Adipocyte (in vitro differentiated cells): ENCODE measurements around the gene SLC22A23.
A peak's percentile ranks its signal among the peaks of the same experiment; 100 is the strongest.

ENCODE experiments used
- DNase-seq: peaks from one replicate; pipeline ENCODE4 v3.0.0-alpha.2; 2015; ENCODE audit warnings: low read depth
- H3K27me3 ChIP-seq: replicated peaks from 2 replicates; pipeline ENCODE4 v1.7.0; 2013; ENCODE audit warnings: mild to moderate bottlenecking, low read length, moderate library complexity; ENCODE audit not compliant: control insufficient read depth, insufficient read depth
- H3K36me3 ChIP-seq: 2 replicates; pipeline ENCODE4 v1.7.0; 2013; ENCODE audit warnings: low read length, mild to moderate bottlenecking, moderate library complexity; ENCODE audit not compliant: control insufficient read depth, insufficient read depth, severe bottlenecking
- H3K4me1 ChIP-seq: 2 replicates; pipeline ENCODE4 v1.7.0; 2013; ENCODE audit warnings: mild to moderate bottlenecking, low read length, moderate library complexity; ENCODE audit not compliant: control insufficient read depth, insufficient read depth
- H3K4me3 ChIP-seq: 2 replicates; pipeline ENCODE4 v1.7.0; 2013; ENCODE audit warnings: mild to moderate bottlenecking, low read length, moderate library complexity
- H3K9ac ChIP-seq: 2 replicates; pipeline ENCODE4 v1.7.0; 2013; ENCODE audit warnings: mild to moderate bottlenecking, low read length, moderate library complexity
- H3K9me3 ChIP-seq: 2 replicates; pipeline ENCODE4 v1.7.0; 2013; ENCODE audit warnings: mild to moderate bottlenecking, low read length, moderate library complexity; ENCODE audit not compliant: control insufficient read depth

The SLC22A23 gene

GRCh38 chr6:3489961-3490624 is 33.2 kb upstream of the SLC22A23 start:
- Histone ChIP-seq H3K9ac (no peak overlapping the region), H3K27me3 (no peaks in the 10 kb centered on the region), H3K9me3 (no peaks in the 10 kb centered on the region), H3K4me3 (no peak overlapping the region), H3K4me1 (peaks cover 9% of the 10 kb centered on the region), H3K36me3 (no peaks in the 10 kb centered on the region)
- no peak for DNase-seq

- Histone ChIP-seq H3K9ac (no peak overlapping the region), H3K9me3 (peaks cover 5% of the 10 kb centered on the region), H3K4me3 (no peak overlapping the region), H3K27me3 (no peaks in the 10 kb centered on the region), H3K4me1 (peaks cover 9% of the 10 kb centered on the region), H3K36me3 (no peaks in the 10 kb centered on the region)
- DNase-seq = no peak
Observed at GRCh38 chr6:3489027-3489757, 32.3 kb upstream of the SLC22A23 start.

- Histone ChIP-seq H3K27me3 (no peaks in the 10 kb centered on the region), H3K9ac (no peak overlapping the region), H3K36me3 (no peaks in the 10 kb centered on the region), H3K4me1 (peaks cover 9% of the 10 kb centered on the region), H3K4me3 (no peak overlapping the region), H3K9me3 (peaks cover 9% of the 10 kb centered on the region)
- DNase-seq = no peak
Observed at GRCh38 chr6:3484946-3485345, 28.1 kb upstream of the SLC22A23 start.

GRCh38 chr6:3484192-3484591 is 27.3 kb upstream of the SLC22A23 start:
- H3K4me1 ChIP-seq = peaks cover 3% of the 10 kb centered on the region
- H3K9ac ChIP-seq = no peak overlapping the region
- H3K9me3 ChIP-seq = peaks cover 17% of the 10 kb centered on the region
- no peaks in the 10 kb centered on the region for H3K36me3 ChIP-seq
- DNase-seq = peak; percentile 27
- no peak overlapping the region for H3K4me3 ChIP-seq
- H3K27me3 ChIP-seq = no peaks in the 10 kb centered on the region

GRCh38 chr6:3483675-3484074 is 26.8 kb upstream of the SLC22A23 start:
- DNase-seq = no peak
- Histone ChIP-seq H3K9me3 (peaks cover 17% of the 10 kb centered on the region), H3K36me3 (no peaks in the 10 kb centered on the region), H3K27me3 (no peaks in the 10 kb centered on the region), H3K4me3 (no peak overlapping the region), H3K4me1 (no peaks in the 10 kb centered on the region), H3K9ac (no peak overlapping the region)

- no peak for DNase-seq
- no peak overlapping the region for H3K4me3 ChIP-seq
- no peak overlapping the region for H3K9ac ChIP-seq
- H3K36me3 ChIP-seq = no peaks in the 10 kb centered on the region
- H3K27me3 ChIP-seq = no peaks in the 10 kb centered on the region
- peaks cover 17% of the 10 kb centered on the region for H3K9me3 ChIP-seq
- H3K4me1 ChIP-seq = no peaks in the 10 kb centered on the region
Observed at GRCh38 chr6:3482869-3483268, 26.0 kb upstream of the SLC22A23 start.

- Histone ChIP-seq H3K4me3 (no peak overlapping the region), H3K4me1 (no peaks in the 10 kb centered on the region), H3K27me3 (no peaks in the 10 kb centered on the region), H3K36me3 (no peaks in the 10 kb centered on the region), H3K9ac (no peak overlapping the region), H3K9me3 (peaks cover 17% of the 10 kb centered on the region)
- DNase-seq = no peak
Observed at GRCh38 chr6:3481640-3482039, 24.8 kb upstream of the SLC22A23 start.

GRCh38 chr6:3480009-3480408 is 23.2 kb upstream of the SLC22A23 start:
- no peak for DNase-seq
- Histone ChIP-seq H3K9me3 (peaks cover 17% of the 10 kb centered on the region), H3K4me1 (peaks cover 3% of the 10 kb centered on the region), H3K36me3 (no peaks in the 10 kb centered on the region), H3K4me3 (no peak overlapping the region), H3K9ac (no peak overlapping the region), H3K27me3 (no peaks in the 10 kb centered on the region)

- H3K4me1 ChIP-seq = peaks cover 23% of the 10 kb centered on the region
- H3K4me3 ChIP-seq = no peak overlapping the region
- no peaks in the 10 kb centered on the region for H3K36me3 ChIP-seq
- H3K9ac ChIP-seq = no peak overlapping the region
- DNase-seq = no peak
- no peaks in the 10 kb centered on the region for H3K27me3 ChIP-seq
- no peaks in the 10 kb centered on the region for H3K9me3 ChIP-seq
Observed at GRCh38 chr6:3473773-3474172, 16.9 kb upstream of the SLC22A23 start.

- Histone ChIP-seq H3K4me1 (peaks cover 23% of the 10 kb centered on the region), H3K27me3 (no peaks in the 10 kb centered on the region), H3K36me3 (no peaks in the 10 kb centered on the region), H3K4me3 (no peak overlapping the region), H3K9me3 (no peaks in the 10 kb centered on the region), H3K9ac (no peak overlapping the region)
- DNase-seq = no peak
Observed at GRCh38 chr6:3471711-3472110, 14.9 kb upstream of the SLC22A23 start.

GRCh38 chr6:3471286-3471685 is 14.4 kb upstream of the SLC22A23 start:
- no peak overlapping the region for H3K9ac ChIP-seq
- H3K9me3 ChIP-seq = no peaks in the 10 kb centered on the region
- no peaks in the 10 kb centered on the region for H3K36me3 ChIP-seq
- H3K4me1 ChIP-seq = peaks cover 23% of the 10 kb centered on the region
- H3K4me3 ChIP-seq = no peak overlapping the region
- H3K27me3 ChIP-seq = no peaks in the 10 kb centered on the region
- DNase-seq = no peak
